ENCODE data around the gene FARSA.

GRCh38 chr19:12884202-12884601 lies 49.3 kb downstream of the FARSA start:
- TF ChIP-seq POLR2A (IDR thresholded peaks at IDR 0.05) = no peak
- TF ChIP-seq, protein P1, sequence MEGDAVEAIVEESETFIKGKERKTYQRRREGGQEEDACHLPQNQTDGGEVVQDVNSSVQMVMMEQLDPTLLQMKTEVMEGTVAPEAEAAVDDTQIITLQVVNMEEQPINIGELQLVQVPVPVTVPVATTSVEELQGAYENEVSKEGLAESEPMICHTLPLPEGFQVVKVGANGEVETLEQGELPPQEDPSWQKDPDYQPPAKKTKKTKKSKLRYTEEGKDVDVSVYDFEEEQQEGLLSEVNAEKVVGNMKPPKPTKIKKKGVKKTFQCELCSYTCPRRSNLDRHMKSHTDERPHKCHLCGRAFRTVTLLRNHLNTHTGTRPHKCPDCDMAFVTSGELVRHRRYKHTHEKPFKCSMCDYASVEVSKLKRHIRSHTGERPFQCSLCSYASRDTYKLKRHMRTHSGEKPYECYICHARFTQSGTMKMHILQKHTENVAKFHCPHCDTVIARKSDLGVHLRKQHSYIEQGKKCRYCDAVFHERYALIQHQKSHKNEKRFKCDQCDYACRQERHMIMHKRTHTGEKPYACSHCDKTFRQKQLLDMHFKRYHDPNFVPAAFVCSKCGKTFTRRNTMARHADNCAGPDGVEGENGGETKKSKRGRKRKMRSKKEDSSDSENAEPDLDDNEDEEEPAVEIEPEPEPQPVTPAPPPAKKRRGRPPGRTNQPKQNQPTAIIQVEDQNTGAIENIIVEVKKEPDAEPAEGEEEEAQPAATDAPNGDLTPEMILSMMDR (IDR thresholded peaks at IDR 0.05) = no peak

Data from prostate gland (tissue), 2 donors.